Measurements from ENCODE around the gene RNF166. TPM values are rescaled to one million over a fixed set of nuclear protein-coding genes. Genes with fewer than 3 reads are reported as not detected.

The RNF166 gene
- polyA plus RNA-seq, 4 donors = 9.2 to 15.1 (median 12.1) TPM

GRCh38 chr16:88716201-88716600 lies 10.0 kb upstream of the RNF166 start:
- DNase-seq (no peak), FAIRE-seq (no peak)
- Histone ChIP-seq H3K27me3 (ENCODE audit: control insufficient read depth in 3 of 3, insufficient read depth in 3 of 3, low read length in 3 of 3) (no peaks in the 10 kb centered on the region), H3K27ac (ENCODE audit: low read depth in 1 of 3, low read length in 2 of 3) (no peak overlapping the region), H3K36me3 (ENCODE audit: control insufficient read depth in 3 of 3, insufficient read depth in 2 of 3, low read depth in 1 of 3, low read length in 3 of 3) (peaks cover 14 to 81% (median 16%) of the 10 kb centered on the region in 3 donors), H3K4me1 (ENCODE audit: control insufficient read depth in 3 of 3, insufficient read depth in 2 of 3, low read depth in 1 of 3, low read length in 2 of 3) (no peaks in the 10 kb centered on the region), H3K9me3 (ENCODE audit: control insufficient read depth in 2 of 2, insufficient read depth in 1 of 2, low read depth in 1 of 2, low read length in 1 of 2) (no peaks in the 10 kb centered on the region), H3K4me3 (ENCODE audit: low read depth in 1 of 3, low read length in 3 of 3) (no peak overlapping the region)
- WGBS, 3 donors = 94 to 95% (median 94%) methylated on average over 14 to 15 of the region's 15 CpGs

DNA sequence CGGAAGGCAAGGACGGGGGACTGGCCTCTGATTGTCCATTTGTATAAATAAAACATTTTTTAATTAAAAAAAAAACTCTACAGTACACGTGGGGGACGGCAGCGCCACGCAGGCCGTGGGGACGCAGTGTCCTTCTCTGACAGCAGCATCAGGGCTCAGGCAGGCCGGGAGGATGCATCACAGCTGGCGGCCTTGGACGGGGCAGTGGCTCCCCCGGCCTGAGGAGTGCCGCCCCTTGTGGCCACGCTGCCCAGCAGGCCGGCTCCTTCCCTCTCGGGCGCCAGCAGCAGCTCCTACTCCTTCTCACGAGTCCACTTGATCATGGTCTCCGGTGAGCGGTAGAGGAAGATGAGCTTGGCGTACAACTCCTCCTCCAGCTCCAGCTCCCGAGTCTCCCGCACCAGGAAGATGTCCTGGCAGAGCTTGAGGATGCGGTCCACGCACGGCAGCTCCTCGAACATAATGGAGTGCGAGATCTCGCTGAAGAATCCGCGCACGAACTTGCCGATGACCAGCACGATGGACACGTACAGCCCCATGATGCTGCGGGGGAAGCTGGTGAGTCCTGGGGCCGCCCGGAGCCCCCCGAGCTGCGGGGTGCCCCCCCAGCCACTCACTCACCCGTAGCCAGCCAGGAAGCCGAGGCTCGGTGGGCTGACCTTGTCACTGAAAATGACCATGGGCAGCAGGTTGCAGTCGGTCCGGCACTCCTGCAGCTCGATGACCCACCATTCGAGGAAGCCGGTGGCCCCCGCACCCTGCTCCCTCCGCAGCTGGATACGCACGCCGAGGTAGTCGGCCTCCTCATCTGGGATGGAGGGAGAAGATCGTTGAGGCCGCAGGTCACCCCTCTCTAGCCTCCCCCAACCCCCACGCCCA lies 9.3 kb upstream of the RNF166 start:
- FAIRE-seq = no peak

DNA sequence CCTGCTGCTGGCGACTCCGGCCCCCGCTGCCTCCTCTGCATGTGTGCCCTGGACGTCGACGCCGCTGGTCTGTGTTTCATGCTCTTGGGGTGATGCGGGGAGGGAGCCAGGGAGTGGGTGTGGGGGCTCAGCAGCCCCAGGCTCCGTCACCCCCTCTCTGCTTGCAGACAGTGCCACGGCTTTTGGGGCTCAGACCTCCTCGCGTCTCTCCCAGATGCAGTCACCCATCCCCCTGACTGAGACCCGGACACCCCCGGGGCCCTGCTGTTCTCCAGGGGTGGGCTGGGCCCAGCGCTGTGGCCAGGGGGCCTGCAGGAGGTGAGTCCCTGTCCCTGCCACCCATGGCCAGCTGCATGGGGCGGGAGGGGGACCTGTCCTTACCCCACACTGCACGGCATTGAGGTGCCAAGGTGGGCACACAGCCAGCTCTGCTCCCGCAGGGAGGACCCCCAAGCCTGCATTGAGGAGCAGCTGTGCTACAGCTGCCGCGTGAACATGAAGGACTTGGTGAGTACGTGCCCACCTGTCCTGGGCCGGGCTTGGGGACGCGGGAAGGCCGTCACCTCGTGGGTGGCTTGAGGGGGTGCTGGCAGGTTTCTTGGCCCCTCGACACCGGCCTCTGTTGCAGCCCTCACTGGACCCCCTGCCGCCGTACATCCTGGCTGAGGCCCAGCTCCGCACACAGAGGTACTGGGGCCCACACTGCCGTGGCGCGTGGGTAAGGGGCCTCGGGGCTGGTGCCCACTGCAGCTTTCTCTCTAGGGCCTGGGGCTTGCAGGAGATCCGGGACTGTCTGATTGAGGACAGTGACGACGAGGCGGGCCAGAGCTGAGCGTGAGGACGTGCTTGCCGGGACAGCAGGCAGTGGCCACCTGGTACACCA lies 8.5 kb upstream of the RNF166 start:
- Histone ChIP-seq H3K27ac (ENCODE audit: low read depth in 1 of 3, low read length in 2 of 3) (no peak overlapping the region), H3K9me3 (ENCODE audit: control insufficient read depth in 2 of 2, insufficient read depth in 1 of 2, low read depth in 1 of 2, low read length in 1 of 2) (no peaks in the 10 kb centered on the region), H3K27me3 (ENCODE audit: control insufficient read depth in 3 of 3, insufficient read depth in 3 of 3, low read length in 3 of 3) (no peaks in the 10 kb centered on the region), H3K36me3 (ENCODE audit: control insufficient read depth in 3 of 3, insufficient read depth in 2 of 3, low read depth in 1 of 3, low read length in 3 of 3) (peaks cover 12 to 72% (median 14%) of the 10 kb centered on the region in 3 donors), H3K4me3 (ENCODE audit: low read depth in 1 of 3, low read length in 3 of 3) (no peak overlapping the region), H3K4me1 (ENCODE audit: control insufficient read depth in 3 of 3, insufficient read depth in 2 of 3, low read depth in 1 of 3, low read length in 2 of 3) (no peaks in the 10 kb centered on the region)
- WGBS, 3 donors = 90 to 94% (median 90%) methylated on average over 39 to 42 of the region's 42 CpGs
- FAIRE-seq = no peak
- no peak for DNase-seq

More for the DNA sequence above, 9.3 kb upstream of the RNF166 start:
- no peak overlapping the region for H3K27ac ChIP-seq (ENCODE audit: low read depth in 1 of 3, low read length in 2 of 3)
- H3K36me3 ChIP-seq (ENCODE audit: control insufficient read depth in 3 of 3, insufficient read depth in 2 of 3, low read depth in 1 of 3, low read length in 3 of 3) = peaks cover 13 to 75% (median 14%) of the 10 kb centered on the region in 3 donors
- no peaks in the 10 kb centered on the region for H3K27me3 ChIP-seq (ENCODE audit: control insufficient read depth in 3 of 3, insufficient read depth in 3 of 3, low read length in 3 of 3)
- no peaks in the 10 kb centered on the region for H3K9me3 ChIP-seq (ENCODE audit: control insufficient read depth in 2 of 2, insufficient read depth in 1 of 2, low read depth in 1 of 2, low read length in 1 of 2)
- no peak overlapping the region for H3K4me3 ChIP-seq (ENCODE audit: low read depth in 1 of 3, low read length in 3 of 3)
- WGBS, 3 donors = 91 to 96% (median 94%) methylated on average over 57 of the region's 57 CpGs
- no peaks in the 10 kb centered on the region for H3K4me1 ChIP-seq (ENCODE audit: control insufficient read depth in 3 of 3, insufficient read depth in 2 of 3, low read depth in 1 of 3, low read length in 2 of 3)
- no peak for DNase-seq

DNA sequence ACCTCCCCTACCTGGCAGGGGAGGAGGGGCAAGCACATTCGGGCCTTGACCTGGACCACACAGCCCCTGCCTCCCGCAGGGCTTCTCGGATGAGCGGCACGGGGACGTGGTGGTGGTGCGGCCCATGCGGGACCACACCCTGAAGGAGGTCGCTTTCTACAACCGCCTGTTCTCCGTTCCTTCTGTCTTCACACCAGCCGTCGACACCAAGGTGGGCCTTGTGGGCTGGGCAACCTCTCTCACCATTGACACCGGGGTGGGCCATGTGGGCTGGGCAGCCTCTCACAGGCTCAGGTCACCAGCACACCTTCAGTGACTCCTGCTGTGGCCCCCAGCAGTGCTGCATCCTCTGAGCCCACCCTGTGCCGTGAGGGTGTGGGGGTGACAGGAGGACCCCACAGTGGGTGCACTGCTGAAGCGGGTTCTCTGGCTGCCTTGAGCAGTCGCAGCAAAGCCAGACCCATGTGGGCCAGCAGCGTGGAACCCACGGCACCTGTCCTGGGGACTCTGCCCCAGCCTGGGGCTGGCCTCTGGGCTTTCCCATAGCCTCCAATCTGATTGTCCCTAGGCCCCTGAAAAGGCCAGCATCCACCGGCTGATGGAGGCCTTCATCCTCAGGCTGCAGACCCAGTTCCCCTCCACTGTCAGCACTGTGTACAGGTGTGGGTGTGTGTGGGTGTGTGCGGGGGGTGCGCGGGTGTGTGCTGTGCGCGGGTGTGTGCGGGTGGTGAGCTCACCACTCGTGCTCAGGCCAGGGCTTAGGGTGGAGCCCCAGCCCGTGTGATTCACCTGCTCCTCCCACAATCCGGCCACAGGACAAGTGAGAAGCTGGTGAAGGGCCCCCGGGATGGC lies 7.6 kb upstream of the RNF166 start:
- no peak for DNase-seq
- whole genome bisulfite sequencing, 3 donors = 81 to 88% (median 86%) methylated on average over 26 to 30 of the region's 30 CpGs
- Histone ChIP-seq H3K36me3 (ENCODE audit: control insufficient read depth in 3 of 3, insufficient read depth in 2 of 3, low read depth in 1 of 3, low read length in 3 of 3) (peaks cover 10 to 71% (median 13%) of the 10 kb centered on the region in 3 donors), H3K9me3 (ENCODE audit: control insufficient read depth in 2 of 2, insufficient read depth in 1 of 2, low read depth in 1 of 2, low read length in 1 of 2) (no peaks in the 10 kb centered on the region), H3K4me1 (ENCODE audit: control insufficient read depth in 3 of 3, insufficient read depth in 2 of 3, low read depth in 1 of 3, low read length in 2 of 3) (no peaks in the 10 kb centered on the region), H3K27ac (ENCODE audit: low read depth in 1 of 3, low read length in 2 of 3) (no peak overlapping the region), H3K27me3 (ENCODE audit: control insufficient read depth in 3 of 3, insufficient read depth in 3 of 3, low read length in 3 of 3) (no peaks in the 10 kb centered on the region), H3K4me3 (ENCODE audit: low read depth in 1 of 3, low read length in 3 of 3) (no peak overlapping the region)
- FAIRE-seq = no peak

- 85 to 90% (median 85%) methylated on average over 11 to 15 of the region's 15 CpGs for WGBS, 3 donors
- FAIRE-seq (no peak), DNase-seq (no peak)
- no peaks in the 10 kb centered on the region for H3K9me3 ChIP-seq (ENCODE audit: control insufficient read depth in 2 of 2, insufficient read depth in 1 of 2, low read depth in 1 of 2, low read length in 1 of 2)
- H3K36me3 ChIP-seq (ENCODE audit: control insufficient read depth in 3 of 3, insufficient read depth in 2 of 3, low read depth in 1 of 3, low read length in 3 of 3) = peaks cover 10 to 70% (median 13%) of the 10 kb centered on the region in 3 donors
- H3K27ac ChIP-seq (ENCODE audit: low read depth in 1 of 3, low read length in 2 of 3) = no peak overlapping the region
- H3K4me1 ChIP-seq (ENCODE audit: control insufficient read depth in 3 of 3, insufficient read depth in 2 of 3, low read depth in 1 of 3, low read length in 2 of 3) = no peaks in the 10 kb centered on the region
- no peak overlapping the region for H3K4me3 ChIP-seq (ENCODE audit: low read depth in 1 of 3, low read length in 3 of 3)
- no peaks in the 10 kb centered on the region for H3K27me3 ChIP-seq (ENCODE audit: control insufficient read depth in 3 of 3, insufficient read depth in 3 of 3, low read length in 3 of 3)
These were observed 6.8 kb upstream of the RNF166 start for GRCh38 chr16:88713054-88713453.

GRCh38 chr16:88712362-88712979 lies 6.3 kb upstream of the RNF166 start:
- WGBS, 3 donors = 77 to 83% (median 78%) methylated on average over 15 to 25 of the region's 25 CpGs
- H3K27ac ChIP-seq (ENCODE audit: low read depth in 1 of 3, low read length in 2 of 3) = no peak overlapping the region
- H3K4me3 ChIP-seq (ENCODE audit: low read depth in 1 of 3, low read length in 3 of 3) = no peak overlapping the region
- H3K4me1 ChIP-seq (ENCODE audit: control insufficient read depth in 3 of 3, insufficient read depth in 2 of 3, low read depth in 1 of 3, low read length in 2 of 3) = peaks cover 0 to 2% (median 0%) of the 10 kb centered on the region in 3 donors
- no peaks in the 10 kb centered on the region for H3K27me3 ChIP-seq (ENCODE audit: control insufficient read depth in 3 of 3, insufficient read depth in 3 of 3, low read length in 3 of 3)
- DNase-seq = no peak
- FAIRE-seq = no peak
- peaks cover 10 to 66% (median 13%) of the 10 kb centered on the region in 3 donors for H3K36me3 ChIP-seq (ENCODE audit: control insufficient read depth in 3 of 3, insufficient read depth in 2 of 3, low read depth in 1 of 3, low read length in 3 of 3)
- no peaks in the 10 kb centered on the region for H3K9me3 ChIP-seq (ENCODE audit: control insufficient read depth in 2 of 2, insufficient read depth in 1 of 2, low read depth in 1 of 2, low read length in 1 of 2)

DNA sequence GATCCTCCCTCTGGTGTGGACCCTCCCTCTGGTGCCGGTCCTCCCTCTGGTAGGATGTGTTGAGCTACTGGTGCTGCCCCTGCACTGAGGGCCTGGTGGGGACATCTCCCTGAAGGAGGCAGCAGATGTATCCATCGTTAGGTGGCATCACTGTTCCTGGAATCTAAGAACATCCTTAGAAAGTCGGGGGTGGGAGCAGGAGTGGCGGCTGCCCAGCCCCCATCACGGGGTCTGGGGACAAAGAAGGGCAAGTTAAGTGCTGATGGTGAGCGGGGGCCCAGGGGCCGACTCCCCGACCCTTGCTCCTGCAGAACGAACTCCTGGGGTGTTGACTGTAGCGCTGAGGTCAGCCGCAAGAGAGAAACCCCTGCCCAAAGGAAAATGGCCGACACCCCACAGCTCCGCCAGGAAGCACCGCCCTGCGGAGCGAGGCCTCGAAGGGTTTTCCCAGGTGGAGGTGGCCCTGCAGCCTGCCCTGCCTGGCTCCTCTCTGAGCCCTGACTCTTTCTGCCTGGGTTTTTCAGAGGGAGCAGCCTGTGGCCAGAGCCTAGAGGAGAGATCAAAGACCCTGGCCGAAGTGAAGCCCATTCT lies 5.6 kb upstream of the RNF166 start:
- peaks cover 8 to 60% (median 13%) of the 10 kb centered on the region in 3 donors for H3K36me3 ChIP-seq (ENCODE audit: control insufficient read depth in 3 of 3, insufficient read depth in 2 of 3, low read depth in 1 of 3, low read length in 3 of 3)
- FAIRE-seq (no peak), DNase-seq (no peak)
- 78 to 81% (median 79%) methylated on average over 17 to 18 of the region's 18 CpGs for WGBS, 3 donors
- H3K9me3 ChIP-seq (ENCODE audit: control insufficient read depth in 2 of 2, insufficient read depth in 1 of 2, low read depth in 1 of 2, low read length in 1 of 2) = no peaks in the 10 kb centered on the region
- no peaks in the 10 kb centered on the region for H3K27me3 ChIP-seq (ENCODE audit: control insufficient read depth in 3 of 3, insufficient read depth in 3 of 3, low read length in 3 of 3)
- no peak overlapping the region for H3K27ac ChIP-seq (ENCODE audit: low read depth in 1 of 3, low read length in 2 of 3)
- peaks cover 0 to 8% (median 0%) of the 10 kb centered on the region in 3 donors for H3K4me1 ChIP-seq (ENCODE audit: control insufficient read depth in 3 of 3, insufficient read depth in 2 of 3, low read depth in 1 of 3, low read length in 2 of 3)
- no peak overlapping the region for H3K4me3 ChIP-seq (ENCODE audit: low read depth in 1 of 3, low read length in 3 of 3)

Measured in small intestine (tissue), 7 donors.